ENCODE results near the gene PLAAT3.
A peak's percentile ranks its signal among the peaks of the same experiment; 100 is the strongest.
"Not testable (repeated sequence)": the region's sequence is repeated elsewhere in the genome, so short reads cannot be mapped to it uniquely, and the experiment has no call there.

The PLAAT3 gene

GRCh38 chr11:63564784-63565350 is 49.4 kb downstream of the PLAAT3 start:
- no peak for DNase-seq

DNA sequence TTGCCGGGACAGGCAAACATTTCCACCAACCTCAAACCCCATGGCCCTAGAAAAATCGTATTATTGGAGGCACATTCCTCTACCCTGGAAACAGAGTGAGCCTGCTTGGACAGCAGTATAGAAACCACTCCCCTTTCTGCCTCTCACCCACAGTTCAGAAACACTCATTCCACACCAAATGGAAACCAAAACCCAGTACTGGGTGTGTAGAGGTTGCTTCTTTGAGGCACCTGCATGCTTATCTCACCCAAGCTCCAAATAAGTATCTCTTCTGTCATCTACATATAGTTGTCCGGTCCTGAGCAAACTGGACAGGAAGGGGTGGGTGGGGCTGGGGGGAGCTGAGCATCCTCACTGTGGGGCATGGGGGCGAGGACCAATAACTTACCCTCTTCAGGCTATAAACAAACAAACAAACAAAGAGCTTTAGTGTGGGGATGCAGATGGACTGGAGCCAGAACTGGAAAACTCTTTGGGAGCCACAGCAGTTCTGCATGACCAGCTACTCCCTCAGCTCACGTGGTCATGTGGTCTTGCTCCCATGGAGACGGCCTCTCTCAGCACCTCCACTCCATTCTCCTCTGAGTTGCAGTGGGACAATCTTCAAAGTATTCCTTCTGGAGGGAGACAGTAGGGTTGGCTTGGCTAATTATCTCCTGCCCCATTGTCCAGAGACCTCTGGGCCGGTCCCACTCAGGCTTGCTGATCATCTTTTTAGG is 50.0 kb downstream of the PLAAT3 start:
- DNase-seq = no peak

- no peak for DNase-seq
Measured at GRCh38 chr11:63563201-63564055, 50.8 kb downstream of the PLAAT3 start, which contains the start of gene PLAAT2. PLAAT2 (minus strand) TSS chr11:63563379; CDS start chr11:63563324, 55 bp downstream.

GRCh38 chr11:63560506-63561180 is 53.6 kb downstream of the PLAAT3 start:
- DNase-seq = no peak

DNA sequence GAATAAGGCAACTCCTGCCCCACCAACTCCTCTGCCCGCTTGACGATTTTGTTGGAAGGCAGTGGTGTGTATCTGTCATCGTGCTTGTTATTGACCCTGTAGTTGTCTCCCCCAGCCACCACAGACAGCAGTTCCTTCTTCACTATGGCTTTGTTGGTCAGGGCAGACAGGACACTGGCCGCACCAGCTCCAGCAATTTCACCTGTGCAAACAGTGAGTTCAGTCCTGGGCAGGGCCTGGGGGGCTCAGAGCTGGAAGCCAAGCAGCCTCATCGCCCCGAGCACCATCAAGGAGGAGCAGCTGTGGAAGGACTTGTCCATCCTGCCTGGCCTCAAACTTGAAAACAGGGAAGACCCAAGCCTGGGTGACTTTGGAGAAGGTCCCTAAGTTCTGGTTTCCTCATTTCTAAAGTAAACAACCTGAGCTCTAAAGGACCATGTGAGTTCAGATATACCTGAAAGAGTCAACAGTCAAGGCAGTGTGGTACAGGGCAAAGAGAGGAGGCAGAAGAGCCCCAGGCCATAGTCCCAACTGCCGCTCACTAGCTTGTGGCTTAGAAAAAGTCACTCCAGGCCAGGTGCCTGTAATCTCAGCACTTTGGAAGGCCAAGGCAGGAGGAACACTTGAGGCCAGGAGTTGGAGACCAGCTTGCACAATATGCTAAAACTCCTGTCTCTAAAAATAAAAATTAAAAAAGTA is 55.6 kb downstream of the PLAAT3 start:
- DNase-seq = no peak

DNA sequence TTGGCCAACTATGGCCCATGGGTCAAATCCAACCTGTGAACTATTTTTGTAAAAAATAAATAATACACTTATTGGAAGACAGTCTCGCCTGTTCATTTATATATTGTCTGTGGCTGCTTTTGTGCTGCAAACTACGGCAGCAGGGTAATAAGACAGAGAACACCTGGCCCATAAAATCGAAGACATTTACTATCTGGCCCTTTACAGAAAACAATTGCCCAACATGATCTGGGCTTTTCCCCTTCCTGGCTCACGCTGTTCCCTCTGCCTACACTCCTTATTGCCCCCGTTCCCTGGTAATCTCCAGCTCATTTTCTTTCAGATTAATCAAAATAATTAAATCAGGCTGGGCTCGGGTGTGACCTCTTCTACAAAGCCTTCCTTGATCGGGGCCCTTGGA is 56.7 kb downstream of the PLAAT3 start:
- no peak for DNase-seq

DNA sequence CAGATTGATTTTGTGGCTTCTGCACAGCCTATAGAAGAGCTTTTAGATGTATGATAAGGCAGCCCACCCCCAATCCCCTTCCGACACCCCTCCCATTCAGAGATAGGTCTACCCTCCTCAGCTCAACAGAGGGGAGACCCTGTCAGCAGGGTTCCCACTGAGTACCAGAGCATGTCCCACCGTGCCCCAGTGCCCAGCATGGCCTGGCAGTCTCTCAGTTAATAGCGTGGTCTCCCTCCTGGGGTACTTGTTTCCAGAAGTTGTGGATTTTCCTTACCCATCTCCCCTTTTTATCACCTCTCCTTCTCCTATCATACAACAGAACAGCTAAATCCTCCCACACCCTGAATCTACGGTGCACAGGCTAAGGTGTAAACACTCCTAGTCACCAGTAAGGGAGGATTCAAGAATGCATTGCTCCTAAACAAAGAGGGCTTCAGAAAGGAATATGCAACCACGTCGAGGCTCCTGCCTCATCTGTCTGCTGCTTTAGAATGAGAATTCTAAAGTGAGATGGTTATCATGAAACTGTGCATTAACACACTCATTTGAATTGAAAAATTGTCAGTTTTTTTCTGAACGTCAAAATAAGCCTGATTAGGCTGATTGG is 57.7 kb downstream of the PLAAT3 start:
- DNase-seq = no peak

- no peak for DNase-seq
Measured at GRCh38 chr11:63554877-63555223, 59.4 kb downstream of the PLAAT3 start.

DNA sequence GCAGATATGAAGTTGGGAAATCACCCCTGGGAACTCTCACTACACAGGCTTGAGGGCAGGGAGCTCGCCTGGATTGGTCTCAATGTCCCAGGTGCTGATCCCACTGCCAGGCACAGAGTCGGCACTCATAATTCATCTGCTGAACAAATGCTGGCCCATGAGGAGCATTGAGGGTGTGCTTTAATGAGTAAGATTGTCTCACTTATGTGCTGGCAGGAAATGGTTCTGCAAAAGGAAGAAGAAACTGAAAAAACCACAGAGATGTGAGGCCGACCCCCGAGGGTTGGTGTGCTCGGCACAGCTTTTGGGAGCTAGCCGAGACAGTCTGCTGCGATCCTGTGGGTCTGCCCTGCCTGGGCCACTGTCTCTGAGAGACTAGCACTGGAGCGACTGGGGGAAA is 60.5 kb downstream of the PLAAT3 start:
- DNase-seq = peak; percentile 60

DNA sequence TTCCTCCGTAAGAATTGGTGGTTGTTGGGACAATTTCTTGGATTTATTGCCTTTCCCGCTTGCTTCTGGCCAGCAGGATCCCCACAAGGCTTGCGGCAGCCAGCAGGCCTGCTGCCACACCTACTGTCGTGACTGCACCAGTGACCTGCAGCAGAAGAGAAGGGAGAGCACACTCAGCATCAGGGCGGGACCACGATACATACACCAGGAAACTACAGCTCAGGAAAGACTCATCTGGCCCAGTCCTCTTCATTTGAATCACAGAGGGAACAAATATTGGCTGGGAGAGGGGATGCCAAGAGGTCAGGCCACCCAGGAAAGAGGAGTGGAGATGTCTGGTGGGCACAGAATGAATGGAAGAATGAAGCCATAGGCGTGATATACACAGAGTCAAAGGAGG is 61.3 kb downstream of the PLAAT3 start:
- no peak for DNase-seq

DNA sequence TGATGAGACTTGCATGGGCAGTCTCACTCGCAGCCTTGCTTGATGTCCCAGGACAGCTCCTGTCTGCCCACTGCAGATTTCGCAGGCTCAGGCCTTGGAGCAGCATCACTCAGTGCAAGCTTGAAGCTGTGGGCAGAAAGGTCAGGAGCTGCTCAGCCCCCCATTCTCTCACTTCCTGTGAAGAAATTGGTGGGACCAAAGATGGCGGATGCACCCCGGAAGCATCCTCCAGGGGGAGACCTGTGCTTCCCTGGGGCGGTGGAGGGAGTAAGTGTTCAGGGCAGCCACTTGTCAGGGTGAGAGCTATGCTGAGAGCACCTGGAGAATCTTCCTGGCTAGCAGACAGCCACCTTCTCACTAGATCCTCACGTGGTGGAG is 62.4 kb downstream of the PLAAT3 start:
- DNase-seq = no peak

DNA sequence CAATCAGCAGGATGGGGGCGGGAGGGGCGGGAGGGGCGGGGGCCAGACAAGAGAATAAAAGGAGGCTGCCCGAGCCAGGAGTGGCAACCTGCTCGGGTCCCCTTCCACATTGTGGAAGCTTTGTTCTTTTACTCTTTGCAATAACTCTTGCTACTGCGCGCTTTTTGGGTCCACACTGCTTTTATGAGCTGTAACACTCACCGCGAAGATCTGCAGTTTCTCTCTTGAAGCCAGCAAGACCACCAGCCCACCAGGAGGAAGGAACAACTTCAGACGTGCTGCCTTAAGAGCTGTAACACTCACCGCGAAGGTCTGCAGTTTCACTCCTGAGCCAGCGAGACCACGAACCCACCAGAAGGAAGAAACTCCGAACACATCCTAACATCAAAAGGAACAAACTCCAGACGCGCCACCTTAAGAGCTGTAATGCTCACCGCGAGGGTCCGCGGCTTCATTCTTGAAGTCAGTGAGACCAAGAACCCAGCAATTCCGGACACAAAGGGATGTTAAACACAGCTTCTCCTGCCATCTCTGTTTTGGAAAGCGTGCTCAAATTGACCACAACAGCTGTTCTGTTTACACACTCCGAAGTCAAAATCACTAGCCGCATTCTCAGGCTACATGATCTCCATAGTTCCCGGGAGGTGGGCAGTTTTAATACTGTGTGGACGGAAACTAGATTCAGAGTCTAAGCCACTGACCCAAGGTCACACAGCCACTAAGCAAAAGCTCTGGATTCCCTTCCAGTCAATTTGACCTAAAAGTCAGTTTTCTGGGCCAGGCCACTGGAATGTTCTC is 62.9 kb downstream of the PLAAT3 start:
- DNase-seq = no peak

GRCh38 chr11:63550156-63550700 is 64.0 kb downstream of the PLAAT3 start:
- not testable (repeated sequence) for DNase-seq

- DNase-seq = no peak
Measured at GRCh38 chr11:63549411-63549810, 64.8 kb downstream of the PLAAT3 start.

DNA sequence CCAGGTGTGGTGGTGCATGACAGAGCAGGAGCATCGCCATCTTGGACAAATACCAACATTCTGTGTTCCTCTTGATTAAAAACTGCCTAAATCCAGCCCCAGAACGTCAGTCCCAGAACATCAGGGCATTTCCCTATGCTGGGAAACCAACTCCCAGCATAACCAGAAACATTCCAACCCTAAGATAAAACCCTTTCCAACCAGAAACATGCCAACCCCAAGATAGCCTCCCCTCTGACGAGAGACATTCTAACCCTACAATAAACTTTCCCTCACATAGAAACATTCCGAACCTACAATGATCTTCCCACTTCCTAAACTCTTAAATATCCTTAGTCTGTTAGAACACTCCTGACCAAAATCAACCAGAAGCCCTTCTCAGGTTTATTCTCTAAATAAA is 66.1 kb downstream of the PLAAT3 start:
- no peak for DNase-seq

DNA sequence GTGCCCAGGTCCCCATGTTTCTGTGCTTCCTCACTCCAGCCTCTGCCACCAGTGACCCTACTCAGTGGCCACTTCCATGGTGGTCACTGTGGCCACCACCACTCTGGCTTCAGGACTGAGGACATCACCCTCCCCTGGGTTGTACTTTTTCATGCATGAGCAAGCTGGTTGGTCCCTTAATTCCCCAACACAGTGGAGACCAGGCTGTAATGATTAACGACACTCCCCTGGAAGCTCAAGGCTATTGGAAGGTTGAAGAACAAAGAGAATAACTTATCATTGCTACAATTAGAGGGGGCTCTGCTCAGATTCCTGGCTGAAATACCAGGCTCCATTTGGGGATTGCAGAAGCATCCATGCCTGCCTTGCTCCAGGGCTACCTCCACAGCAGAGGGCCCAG is 67.2 kb downstream of the PLAAT3 start:
- no peak for DNase-seq

DNA sequence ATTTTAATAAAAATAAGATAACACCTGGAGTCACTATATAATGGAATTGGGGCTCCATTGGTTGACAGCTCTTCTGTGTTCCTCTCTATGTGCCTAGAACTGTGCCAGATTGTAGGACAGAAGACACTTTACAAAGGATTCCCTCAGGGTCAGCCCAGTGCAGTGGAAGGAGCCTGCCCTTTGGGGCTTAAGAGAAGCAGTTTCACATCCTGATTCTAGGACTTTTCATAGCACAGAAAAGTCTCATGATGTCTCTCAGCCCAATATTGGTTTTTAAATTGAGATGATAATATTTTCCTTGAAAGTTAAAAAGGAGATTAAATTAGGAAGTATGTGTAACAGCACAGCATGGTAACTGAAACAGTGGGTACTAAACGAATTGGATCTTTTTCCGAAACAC is 70.5 kb downstream of the PLAAT3 start:
- no peak for DNase-seq

DNA sequence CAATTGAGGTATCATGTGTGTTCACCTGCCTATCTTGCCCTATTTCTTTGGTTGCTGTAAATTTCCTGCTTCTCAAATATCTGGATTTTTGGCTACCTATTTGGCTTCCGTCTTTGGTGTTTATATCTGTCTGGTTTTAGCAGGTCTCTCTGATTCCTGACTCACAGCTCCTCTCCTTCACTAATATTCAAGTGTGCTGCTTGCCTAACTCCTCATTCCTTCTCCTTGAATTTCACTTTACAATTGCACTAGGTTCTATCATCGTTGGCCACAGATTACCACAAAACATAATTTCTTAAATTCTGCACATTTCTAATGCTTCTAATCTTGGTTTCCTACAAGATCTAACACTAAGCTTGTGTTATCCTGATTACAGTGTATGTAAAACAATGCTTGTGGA is 71.7 kb downstream of the PLAAT3 start:
- not testable (repeated sequence) for DNase-seq

DNA sequence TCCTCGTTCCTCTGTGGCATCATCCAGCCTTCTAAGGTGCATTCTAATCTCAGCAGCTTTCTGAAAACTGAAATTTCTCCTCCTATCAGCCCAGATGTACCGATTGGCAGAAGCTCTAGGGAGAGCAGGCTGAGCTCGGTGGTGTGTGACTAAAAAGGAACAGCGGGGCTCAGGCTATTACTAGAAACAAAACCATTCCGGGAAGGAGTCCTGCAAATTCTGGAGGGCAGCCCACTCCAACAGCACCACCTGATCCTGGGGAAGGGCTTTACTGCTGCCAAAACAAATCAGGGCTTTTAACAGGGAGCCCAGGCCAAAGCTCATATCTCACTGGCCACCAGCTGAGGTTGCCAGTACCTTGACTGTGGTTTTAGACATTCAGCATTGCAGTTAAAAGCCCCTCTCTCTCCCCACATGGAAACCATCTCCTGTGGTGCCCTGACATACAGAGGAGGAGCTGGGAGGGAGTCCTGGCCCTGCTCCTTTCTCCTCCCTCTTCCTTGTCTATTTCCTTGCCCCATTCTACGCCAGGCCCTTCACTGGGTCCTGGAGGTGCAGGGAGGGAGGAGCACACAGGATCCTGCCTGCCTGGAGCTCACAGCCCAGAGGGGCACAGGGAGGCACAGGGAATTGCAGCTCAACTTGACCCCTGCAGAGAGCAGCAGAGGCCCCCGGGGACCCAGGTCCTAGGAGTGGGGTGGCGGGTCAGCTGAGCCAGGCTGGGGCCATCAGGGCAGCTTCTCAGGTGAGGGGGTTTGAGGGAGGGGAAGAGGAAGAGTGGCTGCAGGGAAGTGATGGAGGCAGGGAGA is 76.7 kb downstream of the PLAAT3 start:
- DNase-seq = peak; percentile 69

DNA sequence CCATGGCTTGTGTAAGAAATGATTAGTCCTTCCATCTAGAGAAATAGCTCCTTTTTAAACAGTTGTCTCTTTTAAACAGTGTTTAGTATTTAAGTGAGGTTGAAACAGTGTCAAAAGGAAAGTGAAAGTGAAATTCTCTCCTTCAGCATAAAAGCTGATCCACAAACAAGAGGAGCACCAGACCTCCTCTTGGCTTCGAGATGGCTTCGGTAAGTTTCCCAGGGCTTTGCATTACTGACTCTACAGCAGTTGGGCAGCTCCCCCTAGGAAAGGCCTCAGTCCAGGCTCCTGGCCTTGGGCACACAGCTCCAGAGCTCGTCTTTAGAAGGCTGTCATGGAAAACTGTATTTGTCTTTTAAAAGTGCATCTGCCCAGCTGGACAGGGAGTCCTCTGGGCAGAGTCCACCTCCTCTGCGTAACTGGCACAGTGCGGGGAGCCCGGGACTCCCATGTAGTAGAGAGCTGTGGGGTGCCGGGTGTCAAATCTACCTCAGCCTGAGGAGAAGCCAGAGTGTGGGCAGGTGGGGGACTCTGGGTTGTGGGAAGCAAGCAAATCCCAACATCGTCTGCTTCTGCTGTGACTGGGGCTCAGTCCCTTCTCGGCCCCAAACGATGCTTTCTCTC is 77.5 kb downstream of the PLAAT3 start, which contains the start of gene PLAAT4:
Gene PLAAT4, plus strand, starts transcription at position 140 of the 624 bp plus-strand sequence. Its CDS starts 61 bp downstream, at position 201.
- peak; percentile 43 for DNase-seq

All from fibroblast of upper back skin (primary cell).